ENCODE data around the gene TMTC1. TPM values are rescaled to one million over a fixed set of nuclear protein-coding genes. Genes with fewer than 3 reads are reported as not detected.

Gene TMTC1
- total and polyA plus RNA-seq, 2 of the 8 experiments (the other 6 are each of a cell fraction or from before 2014, with no cell fraction given), result 15.4 to 20.8 TPM

- peaks cover 0 to 3% (median 1%) of the 10 kb centered on the region in 4 experiments; a peak in 2 of 7 replicates for H3K4me1 ChIP-seq (replicated peaks in 1 of 4; ENCODE audit: control insufficient read depth in 3 of 4, insufficient read depth in 4 of 4, low read length in 3 of 4)
- no peak overlapping the region for H3K4me2 ChIP-seq (ENCODE audit: insufficient read depth in 1 of 2, low read depth in 2 of 2, low read length in 2 of 2)
- no peak overlapping the region for H3K4ac ChIP-seq (replicated peaks; ENCODE audit: insufficient read length, low read depth, low read length)
- H2BK20ac ChIP-seq (ENCODE audit: low read length), result no peak overlapping the region
- H2BK12ac ChIP-seq (ENCODE audit: low read depth, low read length), result no peak overlapping the region
- no peak overlapping the region for H3K4me3 ChIP-seq (ENCODE audit: extremely low read depth in 1 of 4, insufficient read depth in 2 of 4, low read depth in 3 of 4, low read length in 4 of 4)
- no peak overlapping the region for H2BK15ac ChIP-seq (ENCODE audit: low read length)
- FAIRE-seq, result no peak
- no peak overlapping the region for H3K14ac ChIP-seq (ENCODE audit: insufficient read length)
- H2AFZ ChIP-seq (ENCODE audit: low read length), result no peak overlapping the region
- CTCF ChIA-PET (ENCODE audit: partially characterized antibody), result interaction anchor here (0.7 to 1.9 kb wide), 2 partner anchors 9 to 10 kb away, joined by 3 to 6 read pairs; no protein-coding TSS in a partner anchor
- no peak overlapping the region for H4K5ac ChIP-seq (ENCODE audit: insufficient read length, low read depth, low read length)
- H3K79me2 ChIP-seq (ENCODE audit: control insufficient read depth in 1 of 2, insufficient read depth in 2 of 2, low read length in 2 of 2), result no peaks in the 10 kb centered on the region
- POLR2A ChIA-PET (ENCODE audit: partially characterized antibody), result no interaction called here
- no peaks in the 10 kb centered on the region for H3K79me1 ChIP-seq (ENCODE audit: low read depth, low read length)
- H3K9ac ChIP-seq (replicated peaks in 1 of 4; ENCODE audit: extremely low read depth in 1 of 4, low read depth in 3 of 4, low read length in 3 of 4), result no peak overlapping the region
- no peak overlapping the region for H3K18ac ChIP-seq (ENCODE audit: extremely low read depth, low read length)
- no peak overlapping the region for H3K56ac ChIP-seq (replicated peaks; ENCODE audit: insufficient read length, low read depth, low read length)
- no peaks in the 10 kb centered on the region for H4K20me1 ChIP-seq (replicated peaks in 1 of 2; ENCODE audit: control insufficient read depth in 1 of 2, insufficient read depth in 2 of 2, low read length in 2 of 2)
- H3K36me3 ChIP-seq (ENCODE audit: control insufficient read depth in 2 of 4, insufficient read depth in 4 of 4, low read length in 3 of 4), result no peaks in the 10 kb centered on the region; a peak in 2 of 8 replicates
- H4K91ac ChIP-seq (replicated peaks; ENCODE audit: insufficient read length, low read length), result no peak overlapping the region
- H3K27me3 ChIP-seq (replicated peaks in 1 of 4; ENCODE audit: control insufficient read depth in 3 of 4, extremely low read depth in 1 of 4, insufficient read depth in 3 of 4, low read length in 3 of 4), result no peaks in the 10 kb centered on the region
- H2BK120ac ChIP-seq (replicated peaks; ENCODE audit: low read depth, low read length), result no peak overlapping the region
- H2BK5ac ChIP-seq (ENCODE audit: low read depth, low read length), result no peak overlapping the region
- no peaks in the 10 kb centered on the region for H3K9me3 ChIP-seq (ENCODE audit: insufficient read depth in 2 of 2, low read depth in 1 of 2, low read length in 1 of 2)
- no peak overlapping the region for H2AK5ac ChIP-seq (ENCODE audit: low read depth, low read length)
- H3K23ac ChIP-seq (ENCODE audit: insufficient read length), result no peak overlapping the region
- DNase-seq (ENCODE audit: low read depth in 1 of 2, low spot score in 2 of 2), result no peak
- H3K23me2 ChIP-seq (ENCODE audit: low read depth, low read length), result no peaks in the 10 kb centered on the region
- WGBS, 2 experiments (ENCODE audit: extremely low coverage in 1 of 2, insufficient coverage in 1 of 2, insufficient read length in 1 of 2, insufficient replicate concordance in 2 of 2, low coverage in 1 of 2, low lambda C conversion rate in 2 of 2, missing lambda C conversion rate in 1 of 2), result 91% methylated on average over 1 of the region's 1 CpG; no CpG with 5 or more reads in 1 of the 2 experiments
- no peak overlapping the region for H3K27ac ChIP-seq (ENCODE audit: low read depth, low read length)
- no peak overlapping the region for H4K8ac ChIP-seq (ENCODE audit: extremely low read depth, insufficient read depth, low read length)
- TF ChIP-seq ASH2L (IDR thresholded peaks at IDR 0.05; ENCODE audit: low read length) (no peak), JUN (IDR thresholded peaks at IDR 0.05; ENCODE audit: low read depth, low read length) (no peak), RXRA (IDR thresholded peaks at IDR 0.05; ENCODE audit: insufficient read depth, low read depth, low read length) (no peak), TCF12 (IDR thresholded peaks at IDR 0.05; ENCODE audit: low read depth, low read length) (no peak), GABPA (IDR thresholded peaks at IDR 0.05; ENCODE audit: borderline replicate concordance, insufficient read depth, low read length) (no peak), CHD1 (IDR thresholded peaks at IDR 0.05; ENCODE audit: low read depth, low read length) (no peak), BCL11A (IDR thresholded peaks at IDR 0.05; ENCODE audit: low read depth in 2 of 2, low read length in 2 of 2) (no peak), ATF3 (IDR thresholded peaks at IDR 0.05; ENCODE audit: insufficient read depth, low read depth, low read length) (no peak), NANOG (IDR thresholded peaks at IDR 0.05; ENCODE audit: insufficient read depth, low read depth, low read length, poor library complexity, severe bottlenecking) (no peak), SUZ12 (IDR thresholded peaks at IDR 0.05; ENCODE audit: low read length) (no peak), RFX5 (IDR thresholded peaks at IDR 0.05; ENCODE audit: borderline replicate concordance, low read depth, low read length) (no peak), CREB1 (IDR thresholded peaks at IDR 0.05) (no peak), EP300 (IDR thresholded peaks at IDR 0.05; ENCODE audit: borderline replicate concordance in 1 of 2, low read depth in 2 of 2, low read length in 2 of 2) (no peak), CBX5 (IDR thresholded peaks at IDR 0.05; ENCODE audit: low read depth, low read length) (no peak)
These were observed 220.7 kb downstream of the TMTC1 start for GRCh38 chr12:29563071-29563470.
